IgD-negative memory B cell (primary cell): ENCODE results near the gene MIB2. TPM values are rescaled to one million over a fixed set of nuclear protein-coding genes. Genes with fewer than 3 reads are reported as not detected.
"Not testable (repeated sequence)": the region's sequence is repeated elsewhere in the genome, so short reads cannot be mapped to it uniquely, and the experiment has no call there.

Source experiments
- H3K27ac Mint-ChIP-seq, 3 donors: one replicate each; pipeline ENCODE4 v1.8.0; 2020 to 2022; ENCODE audit warnings: mild to moderate bottlenecking in 3 of 3, mixed read lengths in 3 of 3, moderate library complexity in 1 of 3
- H3K27me3 Mint-ChIP-seq: one replicate; pipeline ENCODE4 v1.8.0; 2021; ENCODE audit warnings: mixed read lengths
- H3K36me3 Mint-ChIP-seq: one replicate; pipeline ENCODE4 v1.8.0; 2020; ENCODE audit warnings: mild to moderate bottlenecking, mixed read lengths
- H3K4me1 Mint-ChIP-seq, 3 donors: one replicate each; pipeline ENCODE4 v1.8.0; 2020 to 2022; ENCODE audit warnings: mixed read lengths in 3 of 3, mild to moderate bottlenecking in 1 of 3
- H3K4me3 Mint-ChIP-seq, 4 donors: one replicate each; pipeline ENCODE4 v1.8.0; 2020 to 2022; ENCODE audit warnings: mild to moderate bottlenecking in 4 of 4, mixed read lengths in 4 of 4, moderate library complexity in 3 of 4
- H3K9me3 Mint-ChIP-seq, 3 donors: one replicate each; pipeline ENCODE4 v1.8.0; 2020 to 2021; ENCODE audit warnings: mixed read lengths in 3 of 3, mild to moderate bottlenecking in 1 of 3
- polyA plus RNA-seq: library from polyadenylated mRNA; unstranded; fragments of 300-500 nt; fragmentation: Illumina TruSeq; gene quantifications from one replicate; pipeline ENCODE4 v1.2.3, GENCODE V29; 2021

Gene MIB2
- polyA plus RNA-seq, 1 donor from 2014 or later: 22.4 TPM

- H3K27ac Mint-ChIP-seq: no peak overlapping the region
- no peaks in the 10 kb centered on the region for H3K9me3 Mint-ChIP-seq
- no peaks in the 10 kb centered on the region for H3K36me3 Mint-ChIP-seq
- no peak overlapping the region for H3K4me3 Mint-ChIP-seq
- peaks cover 12% of the 10 kb centered on the region for H3K27me3 Mint-ChIP-seq
- H3K4me1 Mint-ChIP-seq: peaks cover 0 to 7% (median 3%) of the 10 kb centered on the region in 3 donors
Measured at GRCh38 chr1:1593834-1594601, 21.3 kb upstream of the MIB2 start.

DNA sequence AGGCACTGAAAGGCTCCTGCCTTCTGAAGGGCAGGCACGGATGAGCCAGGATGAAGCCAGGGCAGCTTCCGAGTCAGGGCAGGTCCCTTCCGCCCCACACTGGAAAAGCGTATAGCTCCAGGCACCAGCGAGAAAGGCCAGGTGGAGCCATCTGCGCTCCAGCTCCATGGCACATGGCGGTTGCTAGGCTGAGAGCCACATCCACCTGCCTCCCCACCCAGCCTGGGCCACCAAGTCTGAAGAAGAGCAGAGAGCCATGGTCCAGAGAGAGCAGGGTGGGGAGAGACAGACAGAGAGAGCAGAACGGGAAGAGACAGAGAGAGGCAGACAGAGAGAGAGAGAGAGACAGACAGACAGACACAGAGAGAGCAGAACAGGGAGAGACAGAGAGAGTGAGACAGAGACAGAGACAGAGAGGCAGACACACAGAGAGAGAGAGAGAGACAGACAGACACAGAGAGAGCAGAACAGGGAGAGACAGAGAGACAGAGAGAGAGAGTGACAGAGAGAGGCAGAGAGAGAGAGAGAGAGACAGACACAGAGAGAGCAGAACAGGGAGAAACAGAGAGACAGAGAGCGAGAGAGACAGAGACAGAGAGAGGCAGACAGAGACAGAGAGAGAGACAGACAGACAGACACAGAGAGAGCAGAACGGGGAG is 20.6 kb upstream of the MIB2 start:
- Mint-ChIP-seq H3K27me3 (peaks cover 14% of the 10 kb centered on the region), H3K36me3 (no peaks in the 10 kb centered on the region), H3K4me3 (no peak overlapping the region), H3K4me1 (peaks cover 0 to 7% (median 3%) of the 10 kb centered on the region in 3 donors), H3K9me3 (no peaks in the 10 kb centered on the region), H3K27ac (no peak overlapping the region)

- H3K4me1 Mint-ChIP-seq, H3K36me3 Mint-ChIP-seq, H3K27ac Mint-ChIP-seq, H3K9me3 Mint-ChIP-seq, H3K4me3 Mint-ChIP-seq: not testable (repeated sequence)
- H3K27me3 Mint-ChIP-seq: peaks cover 14% of the 10 kb centered on the region
Measured at GRCh38 chr1:1595341-1595740, 20.0 kb upstream of the MIB2 start.

DNA sequence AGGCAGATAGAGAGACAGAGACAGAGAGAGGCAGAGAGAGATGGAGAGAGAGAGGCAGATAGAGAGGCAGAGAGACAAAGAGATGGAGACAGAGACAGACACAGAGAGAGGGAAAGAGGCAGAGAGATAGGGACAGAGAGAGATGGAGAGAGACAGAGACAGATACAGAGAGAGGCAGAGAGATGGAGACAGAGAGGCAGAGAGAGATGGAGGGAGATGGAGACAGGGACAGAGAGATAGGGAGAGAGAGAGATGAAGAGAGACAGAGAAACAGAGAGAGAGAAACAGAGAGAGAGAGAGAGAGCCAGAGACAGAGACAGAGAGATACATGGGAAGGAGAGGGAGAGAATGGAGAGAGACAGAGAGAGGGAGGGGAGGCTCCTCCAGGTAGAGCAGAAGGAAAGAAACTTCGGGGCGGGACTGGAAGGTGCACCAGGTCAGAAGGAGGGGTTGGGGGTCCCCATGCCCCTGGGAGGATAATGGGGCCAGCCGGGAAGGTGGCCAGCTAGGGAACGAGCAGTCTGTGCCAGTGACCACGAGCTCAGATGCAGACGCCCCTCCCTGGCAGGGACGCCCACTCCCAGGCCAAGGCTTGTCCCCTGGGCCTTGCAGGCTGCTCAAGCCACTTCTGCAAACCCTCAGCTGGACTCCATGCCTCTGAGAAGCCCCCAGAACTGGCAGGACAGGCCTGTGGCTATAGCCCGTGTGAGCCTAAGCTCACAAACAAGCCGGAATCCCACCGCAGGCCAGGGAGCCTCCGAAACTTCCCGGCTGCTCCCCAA is 18.6 kb upstream of the MIB2 start:
- peaks cover 12% of the 10 kb centered on the region for H3K27me3 Mint-ChIP-seq
- no peak overlapping the region for H3K27ac Mint-ChIP-seq
- no peak overlapping the region for H3K4me3 Mint-ChIP-seq
- peaks cover 0 to 7% (median 3%) of the 10 kb centered on the region in 3 donors for H3K4me1 Mint-ChIP-seq
- H3K9me3 Mint-ChIP-seq: no peaks in the 10 kb centered on the region
- H3K36me3 Mint-ChIP-seq: no peaks in the 10 kb centered on the region

DNA sequence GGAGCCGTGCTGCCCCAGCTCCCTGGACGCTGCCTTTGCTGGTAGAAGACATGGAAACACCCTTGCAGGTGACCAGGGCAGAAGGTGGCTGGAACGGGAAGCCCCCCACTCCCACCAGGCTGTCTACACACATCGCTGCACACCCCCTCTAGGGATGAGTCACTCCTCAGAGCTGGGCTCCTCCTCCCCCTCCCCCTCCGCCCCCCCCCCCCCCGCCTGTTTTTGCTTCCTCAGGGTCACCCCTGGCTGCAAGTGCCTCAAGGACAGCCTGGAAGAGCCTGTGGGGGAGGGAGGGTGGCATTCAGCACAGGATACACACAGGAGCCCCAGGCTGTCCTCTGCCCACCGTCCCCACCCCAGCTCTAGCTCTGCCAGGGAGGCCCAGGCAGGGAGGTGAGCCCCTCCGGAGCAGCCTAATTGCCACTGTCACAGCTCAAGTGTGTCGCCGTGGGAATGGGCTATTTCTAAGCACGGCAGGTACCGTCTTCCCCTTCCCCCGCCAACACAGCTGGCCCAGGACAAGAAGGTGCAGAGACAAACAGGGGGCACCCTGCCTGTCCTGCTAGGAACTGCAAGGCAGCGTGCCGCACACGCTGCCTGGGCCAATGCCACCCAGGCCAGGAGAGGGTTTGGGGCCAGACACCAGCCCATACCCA is 17.9 kb upstream of the MIB2 start:
- H3K4me3 Mint-ChIP-seq: peak overlapping the region in 3 of 4 donors; percentile 36 to 79 (median 70)

GRCh38 chr1:1598051-1598719 is 17.1 kb upstream of the MIB2 start:
- Mint-ChIP-seq H3K4me1 (peaks cover 9 to 16% (median 9%) of the 10 kb centered on the region in 3 donors), H3K4me3 (peak overlapping the region; percentile 36 to 87 (median 75)), H3K27me3 (peaks cover 12% of the 10 kb centered on the region), H3K9me3 (peaks cover 0 to 1% (median 0%) of the 10 kb centered on the region in 3 donors), H3K36me3 (no peaks in the 10 kb centered on the region), H3K27ac (peak overlapping the region in 1 of 3 donors; percentile 66)

More for the DNA sequence above, 17.9 kb upstream of the MIB2 start:
- Mint-ChIP-seq H3K4me1 (peaks cover 3 to 11% (median 4%) of the 10 kb centered on the region in 3 donors), H3K27me3 (peaks cover 12% of the 10 kb centered on the region), H3K27ac (peak overlapping the region in 1 of 3 donors; percentile 66), H3K36me3 (no peaks in the 10 kb centered on the region), H3K9me3 (peaks cover 0 to 1% (median 0%) of the 10 kb centered on the region in 3 donors)

DNA sequence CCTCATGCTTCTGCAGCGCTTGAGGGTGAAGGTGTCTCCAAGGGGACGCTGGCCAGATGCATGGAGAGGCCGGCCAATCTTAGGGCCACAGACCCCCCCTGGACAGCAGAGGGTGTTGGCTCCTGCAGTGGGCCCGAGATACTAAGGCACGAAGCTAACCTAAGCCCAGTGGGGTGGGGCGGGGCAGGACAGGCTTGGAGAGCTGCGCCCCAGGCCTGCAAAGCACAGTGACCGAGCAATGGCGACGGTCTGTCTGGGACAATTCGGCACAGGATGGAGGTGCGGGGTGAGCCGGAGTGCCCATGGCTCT is 16.6 kb upstream of the MIB2 start:
- Mint-ChIP-seq H3K36me3 (no peaks in the 10 kb centered on the region), H3K4me3 (peak overlapping the region; percentile 75 to 87 (median 79)), H3K27me3 (peaks cover 12% of the 10 kb centered on the region), H3K27ac (peak overlapping the region in 1 of 3 donors; percentile 70), H3K4me1 (peaks cover 9 to 16% (median 10%) of the 10 kb centered on the region in 3 donors), H3K9me3 (peaks cover 0 to 1% (median 0%) of the 10 kb centered on the region in 3 donors)

DNA sequence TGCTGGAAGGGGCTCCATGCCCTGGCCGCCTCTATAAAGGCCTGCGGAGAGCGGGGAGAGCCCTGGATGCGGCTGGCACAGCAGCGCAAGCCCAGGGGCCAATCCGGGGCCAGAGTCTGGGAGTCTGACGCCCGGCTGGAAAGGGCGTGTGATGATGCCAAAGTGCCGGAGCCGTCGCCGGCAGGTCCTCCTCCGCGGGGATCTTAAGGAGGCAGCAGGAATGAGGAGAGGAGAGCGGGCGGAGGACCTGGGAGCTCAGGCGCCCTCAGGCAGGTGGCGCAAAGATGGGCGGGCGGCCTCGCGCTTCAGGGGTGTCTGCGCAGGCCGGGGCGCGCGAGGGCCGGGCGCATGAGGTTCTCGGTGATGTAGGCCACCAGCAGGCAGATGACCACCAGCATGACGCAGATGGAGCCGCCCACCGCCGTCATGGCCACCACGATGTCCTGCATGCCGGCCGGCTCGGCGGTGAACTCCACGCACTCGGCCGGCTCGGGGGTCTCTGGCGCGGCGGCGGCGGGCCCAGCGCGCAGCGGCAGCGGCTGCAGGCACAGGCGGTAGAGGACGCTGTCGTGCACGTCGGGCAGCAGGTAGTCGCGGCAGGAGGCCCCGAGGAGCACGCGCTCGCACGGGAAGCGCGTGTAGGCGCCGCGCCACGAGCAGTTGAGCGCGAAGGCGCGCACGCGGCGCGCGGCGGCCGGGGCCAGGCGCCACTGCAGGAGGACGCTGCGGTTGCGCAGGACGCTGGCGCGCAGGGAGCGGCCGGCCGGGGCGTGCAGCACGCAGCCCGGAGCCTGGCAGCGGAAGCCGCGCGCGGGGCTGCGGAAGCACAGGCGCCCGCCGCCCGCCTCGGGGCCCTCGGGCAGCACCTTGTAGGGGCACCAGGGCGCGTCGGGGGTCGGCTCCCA is 16.0 kb upstream of the MIB2 start:
- peaks cover 0 to 1% (median 0%) of the 10 kb centered on the region in 3 donors for H3K9me3 Mint-ChIP-seq
- no peaks in the 10 kb centered on the region for H3K36me3 Mint-ChIP-seq
- H3K4me3 Mint-ChIP-seq: peak overlapping the region; percentile 75 to 87 (median 79)
- H3K4me1 Mint-ChIP-seq: peaks cover 9 to 16% (median 10%) of the 10 kb centered on the region in 3 donors
- H3K27ac Mint-ChIP-seq: peak overlapping the region in 1 of 3 donors; percentile 70
- H3K27me3 Mint-ChIP-seq: peaks cover 12% of the 10 kb centered on the region

- Mint-ChIP-seq H3K4me1 (peaks cover 9 to 16% (median 10%) of the 10 kb centered on the region in 3 donors), H3K27ac (peak within 1 kb of the TSS in 1 of 3 donors; percentile 70), H3K36me3 (no peaks in the 10 kb centered on the region), H3K27me3 (peaks cover 12% of the 10 kb centered on the region), H3K9me3 (peaks cover 0 to 1% (median 0%) of the 10 kb centered on the region in 3 donors), H3K4me3 (peak within 1 kb of the TSS; percentile 75 to 87 (median 79))
Measured at GRCh38 chr1:1599935-1600860, 15.1 kb upstream of the MIB2 start, which contains the start of gene FNDC10. Gene FNDC10, minus strand, starts transcription at chr1:1600135. Its CDS starts 120 bp downstream, at chr1:1600015.

DNA sequence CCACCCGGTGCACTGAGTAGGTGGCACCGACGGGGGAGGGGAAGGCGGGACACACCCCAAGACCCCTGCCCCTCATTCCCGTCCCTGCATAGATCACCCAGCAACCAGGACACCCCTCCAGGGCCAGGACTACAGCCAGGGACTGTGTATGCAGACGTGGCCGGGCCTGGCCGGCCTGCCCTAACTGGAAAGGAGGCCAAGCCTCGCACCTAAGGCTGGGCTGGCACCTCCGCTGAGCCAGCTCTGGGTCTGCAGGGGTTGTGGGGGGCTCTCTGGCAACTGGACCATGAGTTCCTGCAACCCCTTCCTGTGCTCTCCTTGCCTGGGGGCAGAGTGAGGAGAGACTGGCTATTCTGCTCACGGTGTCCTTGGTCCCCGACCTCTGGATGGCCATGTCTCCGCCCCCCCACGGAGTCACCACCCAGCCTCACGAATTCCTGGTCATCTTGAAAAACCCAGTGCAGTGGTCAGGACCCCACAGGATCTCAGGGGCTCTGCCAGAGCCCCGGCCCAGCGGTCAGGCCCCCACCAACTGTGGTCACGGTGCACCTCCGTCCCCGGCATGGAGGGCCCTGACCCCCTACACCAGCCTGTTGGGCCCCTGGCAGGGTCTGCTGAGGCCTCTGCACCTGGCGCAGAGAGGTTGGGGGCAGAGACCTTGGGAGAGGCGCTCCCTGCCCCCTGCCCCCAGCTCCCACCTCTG is 14.3 kb upstream of the MIB2 start:
- Mint-ChIP-seq H3K4me3 (peak overlapping the region in 1 of 4 donors; percentile 58), H3K9me3 (peaks cover 0 to 1% (median 0%) of the 10 kb centered on the region in 3 donors), H3K4me1 (peaks cover 9 to 16% (median 10%) of the 10 kb centered on the region in 3 donors), H3K27ac (no peak overlapping the region), H3K27me3 (peaks cover 12% of the 10 kb centered on the region), H3K36me3 (no peaks in the 10 kb centered on the region)

DNA sequence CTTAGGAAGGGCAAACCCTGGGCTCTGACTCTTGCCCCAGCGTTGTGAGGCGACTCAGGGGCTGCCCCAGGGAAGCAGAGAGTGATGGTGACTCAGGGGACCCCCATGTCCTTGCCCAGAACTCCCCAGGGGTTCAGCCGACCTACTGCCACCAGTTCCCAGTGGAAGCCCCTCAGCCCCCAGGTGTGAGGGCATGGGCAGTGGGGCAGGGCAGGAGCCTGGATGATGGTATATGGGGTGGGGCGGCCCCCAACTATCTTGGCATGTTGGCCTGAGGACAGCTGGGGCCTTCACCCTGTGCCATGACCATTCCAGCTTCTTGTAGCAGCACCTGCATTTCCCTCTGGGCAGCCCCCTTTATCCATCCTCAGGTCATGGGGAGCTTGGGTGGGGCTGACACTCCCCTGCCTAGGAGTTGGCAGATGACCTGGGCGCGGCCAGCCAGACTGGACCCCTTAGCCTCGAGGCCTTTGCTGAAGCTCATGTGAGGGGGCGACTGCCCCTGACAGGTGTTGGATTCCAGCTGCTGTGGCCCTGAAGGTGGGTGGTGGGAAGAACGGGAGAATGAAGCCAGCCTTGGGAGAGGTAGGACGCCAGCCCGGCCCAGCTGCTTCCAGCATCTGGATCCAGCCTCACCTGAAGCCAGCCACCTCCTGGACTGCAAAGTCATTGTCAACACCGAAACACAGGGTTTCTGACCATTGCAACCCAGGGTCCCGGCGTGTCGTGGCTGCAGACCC is 13.6 kb upstream of the MIB2 start:
- Mint-ChIP-seq H3K4me3 (peak overlapping the region in 1 of 4 donors; percentile 84), H3K27me3 (peaks cover 12% of the 10 kb centered on the region), H3K27ac (peak overlapping the region in 1 of 3 donors; percentile 59), H3K4me1 (peaks cover 9 to 16% (median 13%) of the 10 kb centered on the region in 3 donors), H3K36me3 (no peaks in the 10 kb centered on the region), H3K9me3 (peaks cover 0 to 1% (median 0%) of the 10 kb centered on the region in 3 donors)
